H9 (cell line): ENCODE results near the gene SFXN5. TPM values are rescaled to one million over a fixed set of nuclear protein-coding genes. Genes with fewer than 3 reads are reported as not detected.

ENCODE experiments used
- DNase-seq: peaks from one replicate; pipeline ENCODE4 v3.0.0-alpha.2; 2017
- H2AFZ ChIP-seq: one replicate; pipeline ENCODE4 v1.6.1; 2013; ENCODE audit warnings: mild to moderate bottlenecking, low read length, control low read depth, moderate library complexity
- H2AK5ac ChIP-seq: 2 replicates; pipeline ENCODE4 v1.6.1; 2013; ENCODE audit warnings: low read length, control low read depth, mixed read lengths; ENCODE audit not compliant: insufficient read length
- H2BK120ac ChIP-seq: one replicate; pipeline ENCODE4 v1.6.1; 2013; ENCODE audit warnings: low read depth, mild to moderate bottlenecking, low read length, control low read depth, inconsistent platforms; ENCODE audit not compliant: poor library complexity, severe bottlenecking
- H2BK12ac ChIP-seq: 2 replicates; pipeline ENCODE4 v1.6.1; 2013; ENCODE audit warnings: low read length, control low read depth, mixed read lengths, low read depth; ENCODE audit not compliant: insufficient read length
- H2BK15ac ChIP-seq: 2 replicates; pipeline ENCODE4 v1.6.1; 2013; ENCODE audit warnings: low read depth, low read length, control low read depth
- H2BK20ac ChIP-seq: one replicate; pipeline ENCODE4 v1.6.1; 2013; ENCODE audit warnings: low read depth, mild to moderate bottlenecking, low read length, control low read depth, inconsistent platforms; ENCODE audit not compliant: poor library complexity, severe bottlenecking
- H2BK5ac ChIP-seq: 2 replicates; pipeline ENCODE4 v1.6.1; 2013; ENCODE audit warnings: low read length, control low read depth, mixed read lengths; ENCODE audit not compliant: insufficient read length
- H3K14ac ChIP-seq: 2 replicates; pipeline ENCODE4 v1.6.1; 2013; ENCODE audit warnings: low read length, control low read depth; ENCODE audit not compliant: insufficient read depth
- H3K18ac ChIP-seq: 2 replicates; pipeline ENCODE4 v1.6.1; 2013; ENCODE audit warnings: low read depth, mild to moderate bottlenecking, mixed read lengths, low read length, control low read depth; ENCODE audit not compliant: insufficient read length
- H3K23ac ChIP-seq: 2 replicates; pipeline ENCODE4 v1.6.1; 2013; ENCODE audit warnings: low read length, control low read depth, mixed read lengths, low read depth; ENCODE audit not compliant: insufficient read length
- H3K23me2 ChIP-seq: 2 replicates; pipeline ENCODE4 v1.6.1; 2013; ENCODE audit warnings: low read depth, mild to moderate bottlenecking, mixed read lengths, low read length, control low read depth; ENCODE audit not compliant: insufficient read length, poor library complexity, severe bottlenecking
- H3K27ac ChIP-seq: 2 replicates; pipeline ENCODE4 v1.5.1; 2013; ENCODE audit warnings: low read length, control low read depth, mixed read lengths, low read depth; ENCODE audit not compliant: insufficient read length
- H3K27me3 ChIP-seq: 2 replicates; pipeline ENCODE4 v1.6.1; 2013; ENCODE audit warnings: low read length, control low read depth, inconsistent platforms; ENCODE audit not compliant: insufficient read depth
- H3K4ac ChIP-seq: 2 replicates; pipeline ENCODE4 v1.6.1; 2013; ENCODE audit warnings: low read depth, mild to moderate bottlenecking, control low read depth, inconsistent platforms, low read length, moderate library complexity
- H3K4me1 ChIP-seq: 2 replicates; pipeline ENCODE4 v1.6.1; 2013; ENCODE audit warnings: low read length, control low read depth, inconsistent platforms; ENCODE audit not compliant: insufficient read depth
- H3K4me2 ChIP-seq: 2 replicates; pipeline ENCODE4 v1.6.1; 2013; ENCODE audit warnings: low read length, control low read depth, mixed read lengths; ENCODE audit not compliant: insufficient read length, insufficient read depth
- H3K56ac ChIP-seq: 2 replicates; pipeline ENCODE4 v1.6.1; 2013; ENCODE audit warnings: low read depth, mild to moderate bottlenecking, mixed read lengths, low read length, control low read depth; ENCODE audit not compliant: insufficient read length
- H3K79me1 ChIP-seq: 2 replicates; pipeline ENCODE4 v1.6.1; 2013; ENCODE audit warnings: low read depth, mild to moderate bottlenecking, moderate library complexity, low read length, control low read depth, inconsistent platforms; ENCODE audit not compliant: insufficient read depth, poor library complexity, severe bottlenecking
- H3K79me2 ChIP-seq: 2 replicates; pipeline ENCODE4 v1.6.1; 2013; ENCODE audit warnings: low read length, control low read depth, inconsistent platforms; ENCODE audit not compliant: insufficient read depth
- H3K9ac ChIP-seq: 2 replicates; pipeline ENCODE4 v1.6.1; 2013; ENCODE audit warnings: low read length, control low read depth, mixed read lengths; ENCODE audit not compliant: insufficient read length; ENCODE audit errors: extremely low read depth
- H3K9me3 ChIP-seq: one replicate; pipeline ENCODE4 v1.6.1; 2013; ENCODE audit warnings: low read depth, low read length, inconsistent platforms; ENCODE audit not compliant: control insufficient read depth
- H3T11ph ChIP-seq: one replicate; pipeline ENCODE4 v1.6.1; 2013; ENCODE audit warnings: mild to moderate bottlenecking, low read length, control low read depth, inconsistent platforms
- H4K20me1 ChIP-seq: one replicate; pipeline ENCODE4 v1.6.1; 2013; ENCODE audit not compliant: control insufficient read depth, insufficient read length, insufficient read depth
- H4K5ac ChIP-seq: 2 replicates; pipeline ENCODE4 v1.6.1; 2013; ENCODE audit warnings: low read depth, mild to moderate bottlenecking, mixed read lengths, low read length, control low read depth; ENCODE audit not compliant: insufficient read length
- H4K8ac ChIP-seq: replicated peaks from 2 replicates; pipeline ENCODE4 v1.6.1; 2013; ENCODE audit warnings: low read length, control low read depth, mixed read lengths, low read depth; ENCODE audit not compliant: insufficient read length
- H4K91ac ChIP-seq: 2 replicates; pipeline ENCODE4 v1.6.1; 2013; ENCODE audit warnings: low read depth, mild to moderate bottlenecking, moderate library complexity, mixed read lengths, low read length, control low read depth; ENCODE audit not compliant: insufficient read length
- H3K27ac Mint-ChIP-seq, 3 experiments: 2 replicates in 2 of 3; 3 replicates in 1 of 3; pipeline ENCODE4 v1.8.0; 2020 to 2021; ENCODE audit warnings: mixed read lengths in 3 of 3, mild to moderate bottlenecking in 1 of 3, moderate library complexity in 1 of 3
- H3K27me3 Mint-ChIP-seq: 2 replicates; pipeline ENCODE4 v1.8.0; 2021; ENCODE audit warnings: low read depth, mild to moderate bottlenecking, moderate library complexity, mixed read lengths
- H3K36me3 Mint-ChIP-seq, 3 experiments: 2 replicates in 2 of 3; 3 replicates in 1 of 3; pipeline ENCODE4 v1.8.0; 2020 to 2021; ENCODE audit warnings: low read depth in 3 of 3, mixed read lengths in 3 of 3; ENCODE audit not compliant: insufficient read depth in 1 of 3
- H3K4me1 Mint-ChIP-seq, 2 experiments: 2 replicates each; pipeline ENCODE4 v1.8.0; 2020; ENCODE audit warnings: mixed read lengths in 2 of 2
- H3K4me3 Mint-ChIP-seq, 2 experiments: 2 replicates in 1 of 2; 3 replicates in 1 of 2; pipeline ENCODE4 v1.8.0; 2020 to 2021; ENCODE audit warnings: mild to moderate bottlenecking in 2 of 2, mixed read lengths in 2 of 2, moderate library complexity in 1 of 2
- H3K9me3 Mint-ChIP-seq, 2 experiments: 2 replicates in 1 of 2; 3 replicates in 1 of 2; pipeline ENCODE4 v1.8.0; 2020; ENCODE audit warnings: mild to moderate bottlenecking in 2 of 2, mixed read lengths in 2 of 2, moderate library complexity in 1 of 2
- whole genome bisulfite sequencing: extraction: QIAGEN DNeasy Blood & Tissue Kit; methylation state at CpG from one replicate; pipeline ENCODE4 v1.1.7; 2013; ENCODE audit warnings: missing lambda C conversion rate, low lambda C conversion rate, mixed read lengths; ENCODE audit not compliant: insufficient read length; ENCODE audit errors: extremely low coverage; 5-methylcytosine and 5-hydroxymethylcytosine counted together
- total RNA-seq: library from RNA; stranded (reverse); gene quantifications from 2 replicates; pipeline ENCODE4 v1.2.1, GENCODE V29; 2021
- TF ChIP-seq, protein P1 (sequence below): fragments of 200-600 bp; sonication (generic); conservative IDR thresholded peaks from 3 replicates; pipeline ENCODE4 v1.8.0; 2021; ENCODE audit warnings: antibody characterized with exemption, mild to moderate bottlenecking

Gene SFXN5
- total RNA-seq, 1 experiment from 2014 or later = 30.9 TPM

DNA sequence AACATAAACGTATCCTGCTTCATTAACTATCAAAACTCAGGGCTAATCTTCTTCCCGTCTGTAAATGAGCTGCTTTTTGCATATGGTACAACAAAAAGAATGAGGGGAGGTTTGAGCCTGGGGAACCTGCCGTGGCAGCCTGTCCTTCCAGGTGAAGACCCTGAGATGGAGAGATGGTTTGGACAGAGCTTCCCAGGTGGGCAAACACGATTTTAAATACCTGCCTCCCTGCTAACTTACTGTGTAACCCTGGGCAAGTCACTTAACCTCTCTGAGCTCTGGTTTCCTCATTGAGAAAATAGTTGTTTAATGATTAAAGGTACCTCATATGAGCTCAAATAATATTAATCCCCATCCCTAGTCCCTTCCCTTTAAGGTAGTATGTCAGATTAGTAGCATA lies 145.1 kb downstream of the SFXN5 start:
- no peak overlapping the region for H4K91ac ChIP-seq
- Mint-ChIP-seq H3K27me3 (no peaks in the 10 kb centered on the region), H3K27ac (no peak overlapping the region), H3K9me3 (peaks cover 0 to 2% of the 10 kb centered on the region in 2 experiments; a peak in 2 of 5 replicates), H3K4me1 (peaks cover 15 to 17% of the 10 kb centered on the region in 2 experiments), H3K36me3 (peaks cover 0 to 7% (median 5%) of the 10 kb centered on the region in 3 experiments; a peak in 3 of 7 replicates), H3K4me3 (peak overlapping the region in 1 of 2 experiments; percentile 34; a peak in 2 of 5 replicates)
- no peaks in the 10 kb centered on the region for H4K20me1 ChIP-seq
- H3T11ph ChIP-seq = no peak overlapping the region
- no peak overlapping the region for H2AK5ac ChIP-seq
- no peak overlapping the region for H3K4ac ChIP-seq
- no peaks in the 10 kb centered on the region for H3K79me1 ChIP-seq
- no peak overlapping the region for H3K4me2 ChIP-seq
- no peaks in the 10 kb centered on the region for H3K9me3 ChIP-seq
- no peak overlapping the region for H3K56ac ChIP-seq
- no peak overlapping the region for H3K27ac ChIP-seq
- H3K79me2 ChIP-seq = no peaks in the 10 kb centered on the region
- no peak overlapping the region for H2BK15ac ChIP-seq
- no peak overlapping the region for H3K9ac ChIP-seq
- H4K8ac ChIP-seq = no peak overlapping the region
- H2BK5ac ChIP-seq = no peak overlapping the region
- no peaks in the 10 kb centered on the region for H3K4me1 ChIP-seq
- no peak overlapping the region for H3K14ac ChIP-seq
- H2BK12ac ChIP-seq = no peak overlapping the region
- H3K23ac ChIP-seq = no peak overlapping the region
- no peak overlapping the region for H2AFZ ChIP-seq
- peak; percentile 21 for DNase-seq
- WGBS = no CpG with 5 or more reads among the region's 4 CpGs
- H3K27me3 ChIP-seq = peaks cover 74% of the 10 kb centered on the region
- no peak overlapping the region for H2BK20ac ChIP-seq
- H3K18ac ChIP-seq = no peak overlapping the region
- H3K23me2 ChIP-seq = peaks cover 9% of the 10 kb centered on the region
- TF ChIP-seq, protein P1, sequence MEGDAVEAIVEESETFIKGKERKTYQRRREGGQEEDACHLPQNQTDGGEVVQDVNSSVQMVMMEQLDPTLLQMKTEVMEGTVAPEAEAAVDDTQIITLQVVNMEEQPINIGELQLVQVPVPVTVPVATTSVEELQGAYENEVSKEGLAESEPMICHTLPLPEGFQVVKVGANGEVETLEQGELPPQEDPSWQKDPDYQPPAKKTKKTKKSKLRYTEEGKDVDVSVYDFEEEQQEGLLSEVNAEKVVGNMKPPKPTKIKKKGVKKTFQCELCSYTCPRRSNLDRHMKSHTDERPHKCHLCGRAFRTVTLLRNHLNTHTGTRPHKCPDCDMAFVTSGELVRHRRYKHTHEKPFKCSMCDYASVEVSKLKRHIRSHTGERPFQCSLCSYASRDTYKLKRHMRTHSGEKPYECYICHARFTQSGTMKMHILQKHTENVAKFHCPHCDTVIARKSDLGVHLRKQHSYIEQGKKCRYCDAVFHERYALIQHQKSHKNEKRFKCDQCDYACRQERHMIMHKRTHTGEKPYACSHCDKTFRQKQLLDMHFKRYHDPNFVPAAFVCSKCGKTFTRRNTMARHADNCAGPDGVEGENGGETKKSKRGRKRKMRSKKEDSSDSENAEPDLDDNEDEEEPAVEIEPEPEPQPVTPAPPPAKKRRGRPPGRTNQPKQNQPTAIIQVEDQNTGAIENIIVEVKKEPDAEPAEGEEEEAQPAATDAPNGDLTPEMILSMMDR = no peak
- H2BK120ac ChIP-seq = no peak overlapping the region
- no peak overlapping the region for H4K5ac ChIP-seq
